Dermis microvascular lymphatic vessel endothelial cell (primary cell): ENCODE measurements around the gene NLRC5. TPM values are rescaled to one million over a fixed set of nuclear protein-coding genes. Genes with fewer than 3 reads are reported as not detected.

ENCODE experiments used
- DNase-seq, 2 donors: peaks; one replicate each; pipeline versions ENCODE4 v3.0.0 to v3.0.0-alpha.2; 2010; ENCODE audit warnings: low read depth in 2 of 2
- total RNA-seq: library from RNA; depleted of rRNA; stranded (reverse); fragments of >200 nt; gene quantifications from 2 replicates; pipeline ENCODE4 v1.2.1, GENCODE V29; 2014

Gene NLRC5
- total RNA-seq, 1 donor from 2014 or later, result 16.7 TPM

DNA sequence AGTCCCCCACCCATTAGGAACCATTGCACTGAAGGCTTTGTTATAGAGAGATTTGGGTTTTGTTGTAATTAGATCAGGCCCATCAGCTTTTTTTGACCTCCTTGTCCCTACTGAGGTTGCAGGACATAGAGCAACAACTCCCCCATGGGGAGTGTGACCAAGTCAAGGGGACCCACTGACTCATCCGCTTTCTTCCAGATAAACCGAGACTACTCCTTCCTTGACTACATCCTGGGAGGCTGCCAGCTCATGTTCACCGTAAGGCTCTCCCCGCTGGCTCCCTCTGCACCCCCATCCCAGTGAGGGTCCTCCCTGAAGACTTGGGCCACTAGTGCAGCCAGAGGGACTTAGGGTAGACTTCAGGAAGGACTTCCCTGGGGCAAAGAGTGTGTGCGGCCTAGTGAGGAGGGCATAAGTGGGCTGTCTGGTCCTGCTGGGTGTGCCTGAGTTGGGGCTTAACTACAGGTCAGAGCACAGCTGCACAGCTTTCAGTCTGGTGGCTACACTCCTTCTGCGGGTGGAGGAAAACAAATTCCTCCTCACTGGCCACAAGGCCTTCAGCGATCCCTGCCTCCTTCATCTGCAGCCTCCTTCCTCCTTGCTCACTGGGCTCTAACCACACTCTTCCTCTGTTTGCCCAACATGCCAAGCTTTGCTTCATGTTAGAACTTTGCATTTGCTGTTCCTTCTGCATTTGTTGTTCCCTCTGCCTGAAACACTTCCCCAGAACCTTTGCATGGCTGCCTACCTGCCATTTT is 134.0 kb downstream of the NLRC5 start:
- no peak for DNase-seq

GRCh38 chr16:57123974-57124674 is 134.8 kb downstream of the NLRC5 start:
- DNase-seq, result no peak

- no peak for DNase-seq
Measured at GRCh38 chr16:57125376-57125775, 136.0 kb downstream of the NLRC5 start.

- no peak for DNase-seq
Measured at GRCh38 chr16:57125969-57126368, 136.6 kb downstream of the NLRC5 start.

GRCh38 chr16:57126411-57126810 is 137.1 kb downstream of the NLRC5 start:
- DNase-seq, result no peak

- no peak for DNase-seq
Measured at GRCh38 chr16:57127037-57127763, 137.8 kb downstream of the NLRC5 start.

DNA sequence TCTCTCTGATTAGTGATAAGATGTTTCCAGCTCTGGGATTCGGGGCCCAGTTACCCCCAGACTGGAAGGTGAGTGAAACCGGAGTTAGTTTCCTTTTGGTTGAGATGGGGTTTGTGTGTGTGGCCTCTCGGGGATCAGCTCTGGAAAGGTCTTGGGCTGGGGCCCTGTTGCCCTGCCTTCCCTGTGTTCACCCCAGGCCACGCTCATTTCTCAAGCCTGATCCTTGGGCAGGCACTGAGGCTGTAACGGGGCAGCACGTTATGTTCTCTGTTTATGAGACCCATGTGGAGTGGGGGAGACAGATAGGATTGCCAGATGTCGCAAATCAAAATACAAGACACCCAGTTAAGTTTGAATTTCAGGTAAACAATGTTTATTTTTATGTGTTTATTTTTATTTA is 138.5 kb downstream of the NLRC5 start:
- no peak for DNase-seq

- no peak for DNase-seq
Measured at GRCh38 chr16:57128771-57129389, 139.5 kb downstream of the NLRC5 start.

DNA sequence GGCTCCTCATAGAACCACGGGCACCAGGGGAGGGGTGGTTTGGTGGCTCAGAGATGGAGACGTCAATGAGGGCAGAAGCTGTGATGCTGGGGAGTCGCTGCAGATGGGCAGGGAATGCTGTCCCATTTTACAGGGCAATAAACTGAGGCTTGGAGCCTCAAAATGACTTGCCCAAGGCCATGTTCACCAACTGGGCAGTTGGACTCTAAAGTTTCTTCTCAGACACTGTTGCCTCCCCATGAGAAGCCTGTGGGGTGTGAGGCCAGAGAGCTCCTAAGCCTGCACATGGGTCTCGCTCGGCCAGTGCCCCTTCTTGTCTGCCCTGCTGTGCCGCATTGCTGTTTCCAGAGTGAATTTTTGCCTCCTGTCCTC is 141.6 kb downstream of the NLRC5 start:
- no peak for DNase-seq

DNA sequence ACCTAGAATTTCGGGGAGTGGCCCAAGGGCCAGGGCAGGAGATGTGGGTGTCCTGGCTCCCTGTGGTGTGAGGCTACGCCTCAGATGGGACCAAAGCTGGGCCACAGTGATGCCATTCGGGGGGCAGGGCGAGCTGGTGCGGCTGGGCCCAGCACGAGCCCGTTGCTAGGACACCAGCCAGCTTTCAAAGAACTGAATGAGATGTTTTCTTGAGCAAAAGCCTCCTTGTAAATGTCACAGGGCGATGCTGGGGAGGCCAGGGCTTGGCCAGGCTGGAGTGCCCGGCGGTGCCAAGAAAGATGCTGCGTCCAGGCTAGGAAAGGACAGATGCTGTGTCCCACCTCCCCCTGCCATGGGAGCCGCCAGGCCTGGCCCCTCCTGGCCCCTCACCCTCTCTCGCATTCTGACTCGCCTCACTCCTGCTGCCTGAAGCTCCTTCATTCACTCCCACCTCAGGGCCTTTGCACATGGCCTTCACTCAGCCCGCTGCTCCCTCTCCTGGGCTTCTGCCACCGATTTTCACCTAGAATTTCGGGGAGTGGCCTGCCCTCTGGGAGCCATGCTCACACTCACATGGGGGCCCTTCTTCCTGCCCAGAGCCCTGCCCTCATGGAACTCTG is 142.1 kb downstream of the NLRC5 start:
- no peak for DNase-seq

DNA sequence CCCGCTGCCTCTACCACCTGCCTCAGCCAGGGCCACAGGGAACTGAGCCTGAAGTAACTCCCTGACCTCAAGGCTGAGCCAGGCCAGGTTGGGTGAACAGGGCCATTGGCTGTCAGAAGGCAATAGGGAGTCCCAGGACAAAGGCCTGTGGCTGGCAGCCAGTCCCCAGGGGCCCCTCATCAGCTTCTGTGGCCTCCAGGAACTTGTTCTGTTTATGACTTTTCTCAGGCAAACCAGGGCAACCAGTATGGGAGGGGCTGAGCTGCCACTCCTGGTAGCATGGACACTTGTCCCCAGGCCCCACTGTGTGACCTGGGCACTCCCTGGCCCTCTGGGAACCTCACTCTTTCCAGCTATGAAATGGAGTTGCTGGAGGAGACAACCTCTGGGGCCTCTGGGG is 143.1 kb downstream of the NLRC5 start:
- no peak for DNase-seq

DNA sequence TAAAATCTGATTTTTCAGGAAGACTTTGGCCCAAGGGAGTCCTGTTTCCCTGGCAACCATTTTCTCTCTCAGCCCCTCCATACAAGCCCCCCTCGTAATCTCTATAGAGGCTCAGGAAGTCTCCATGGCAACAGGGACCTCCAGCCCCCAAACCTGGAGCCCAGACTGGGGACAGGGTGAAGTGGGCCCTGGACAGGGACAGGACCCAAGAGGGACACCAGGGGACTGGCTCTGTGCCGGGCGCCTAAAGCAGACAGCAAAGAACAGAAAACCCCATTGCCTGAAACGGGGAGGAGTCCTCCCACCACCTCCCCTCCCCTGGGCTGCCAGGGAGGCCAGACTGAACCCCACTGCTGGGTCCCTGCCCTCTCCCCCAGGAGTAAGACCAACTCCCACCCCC is 143.7 kb downstream of the NLRC5 start:
- no peak for DNase-seq

Other genes starting within 250 kb of the NLRC5 start
- gene SLC12A3, start 124.3 kb upstream of the NLRC5 start, total RNA-seq, result not detected in 2 replicates
- 72.9 and 142 TPM in 2 replicates for gene HERPUD1, start 57.4 kb upstream of the NLRC5 start, total RNA-seq
- gene CETP, start 27.6 kb upstream of the NLRC5 start, total RNA-seq, result 12.3 and 12.8 TPM in 2 replicates
- 54.4 and 61.1 TPM in 2 replicates for gene CPNE2, start 103.0 kb downstream of the NLRC5 start, total RNA-seq
- gene PSME3IP1, start 196.5 kb downstream of the NLRC5 start, total RNA-seq, result 50.8 and 51.0 TPM in 2 replicates
- gene RSPRY1, start 196.8 kb downstream of the NLRC5 start, total RNA-seq, result 43.6 and 43.8 TPM in 2 replicates